ENCODE data around the gene ABAT.

Gene ABAT

DNA sequence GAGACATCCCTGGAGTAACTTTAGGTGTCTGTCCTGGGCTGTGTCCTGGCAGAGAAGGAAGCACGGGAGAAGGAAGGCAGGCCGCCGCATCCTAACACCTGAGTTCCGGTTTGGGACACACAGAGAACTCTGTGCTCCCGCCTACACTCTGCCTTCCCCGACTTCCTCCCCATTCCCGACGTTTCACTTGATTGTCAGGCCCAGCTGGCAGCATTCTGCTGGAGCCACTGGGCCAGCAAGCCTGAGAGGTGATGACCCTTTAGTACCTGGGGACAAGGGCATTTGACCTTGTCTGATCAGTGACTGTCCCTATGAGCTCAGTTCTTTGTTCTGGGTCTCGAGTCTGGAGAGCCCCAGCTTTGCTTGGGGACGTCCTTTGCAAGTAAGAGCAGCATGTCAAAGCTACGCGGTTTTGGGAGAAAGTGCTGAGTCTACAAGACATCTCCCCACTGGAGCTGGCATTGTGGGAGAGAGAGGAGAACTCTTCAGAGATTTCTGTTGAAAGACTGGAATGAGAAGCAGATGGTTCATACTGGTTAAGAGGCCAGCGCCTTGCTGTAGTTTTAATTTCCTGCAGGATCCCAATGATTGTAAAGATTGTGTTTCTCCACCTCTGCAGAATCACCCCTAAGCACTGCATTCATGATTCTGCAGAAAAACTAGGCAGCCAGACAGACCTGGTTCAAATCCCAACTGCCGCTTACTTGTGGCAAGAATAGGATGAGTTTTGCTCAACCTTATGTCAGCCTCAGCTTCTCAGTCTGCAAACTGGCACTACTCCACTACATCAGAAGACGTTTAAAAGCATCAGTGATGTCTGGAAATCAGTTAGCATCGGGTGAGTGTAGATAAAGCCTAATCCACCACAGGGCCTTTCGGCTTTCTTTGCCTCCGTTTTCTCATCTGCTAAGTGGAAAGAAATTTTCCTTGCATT, 20.6 kb downstream of the ABAT start:
- TF ChIP-seq, protein P1, sequence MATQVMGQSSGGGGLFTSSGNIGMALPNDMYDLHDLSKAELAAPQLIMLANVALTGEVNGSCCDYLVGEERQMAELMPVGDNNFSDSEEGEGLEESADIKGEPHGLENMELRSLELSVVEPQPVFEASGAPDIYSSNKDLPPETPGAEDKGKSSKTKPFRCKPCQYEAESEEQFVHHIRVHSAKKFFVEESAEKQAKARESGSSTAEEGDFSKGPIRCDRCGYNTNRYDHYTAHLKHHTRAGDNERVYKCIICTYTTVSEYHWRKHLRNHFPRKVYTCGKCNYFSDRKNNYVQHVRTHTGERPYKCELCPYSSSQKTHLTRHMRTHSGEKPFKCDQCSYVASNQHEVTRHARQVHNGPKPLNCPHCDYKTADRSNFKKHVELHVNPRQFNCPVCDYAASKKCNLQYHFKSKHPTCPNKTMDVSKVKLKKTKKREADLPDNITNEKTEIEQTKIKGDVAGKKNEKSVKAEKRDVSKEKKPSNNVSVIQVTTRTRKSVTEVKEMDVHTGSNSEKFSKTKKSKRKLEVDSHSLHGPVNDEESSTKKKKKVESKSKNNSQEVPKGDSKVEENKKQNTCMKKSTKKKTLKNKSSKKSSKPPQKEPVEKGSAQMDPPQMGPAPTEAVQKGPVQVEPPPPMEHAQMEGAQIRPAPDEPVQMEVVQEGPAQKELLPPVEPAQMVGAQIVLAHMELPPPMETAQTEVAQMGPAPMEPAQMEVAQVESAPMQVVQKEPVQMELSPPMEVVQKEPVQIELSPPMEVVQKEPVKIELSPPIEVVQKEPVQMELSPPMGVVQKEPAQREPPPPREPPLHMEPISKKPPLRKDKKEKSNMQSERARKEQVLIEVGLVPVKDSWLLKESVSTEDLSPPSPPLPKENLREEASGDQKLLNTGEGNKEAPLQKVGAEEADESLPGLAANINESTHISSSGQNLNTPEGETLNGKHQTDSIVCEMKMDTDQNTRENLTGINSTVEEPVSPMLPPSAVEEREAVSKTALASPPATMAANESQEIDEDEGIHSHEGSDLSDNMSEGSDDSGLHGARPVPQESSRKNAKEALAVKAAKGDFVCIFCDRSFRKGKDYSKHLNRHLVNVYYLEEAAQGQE (IDR thresholded peaks at IDR 0.05; ENCODE audit: insufficient read depth in 1 of 2, low read depth in 2 of 2, low read length in 2 of 2): no peak
- no peak for TF ChIP-seq FOXP2 (optimal IDR thresholded peaks at IDR 0.05; ENCODE audit: borderline replicate concordance, extremely low read depth, extremely low read length, insufficient read depth)
- TF ChIP-seq POLR2AphosphoS5 (IDR thresholded peaks at IDR 0.05; ENCODE audit: low read depth, low read length): no peak
- TF ChIP-seq TAF1 (IDR thresholded peaks at IDR 0.05; ENCODE audit: borderline replicate concordance, insufficient read depth, low read length): no peak
- no peak for TF ChIP-seq SIN3A (IDR thresholded peaks at IDR 0.05; ENCODE audit: borderline replicate concordance, insufficient read depth, low read length)

DNA sequence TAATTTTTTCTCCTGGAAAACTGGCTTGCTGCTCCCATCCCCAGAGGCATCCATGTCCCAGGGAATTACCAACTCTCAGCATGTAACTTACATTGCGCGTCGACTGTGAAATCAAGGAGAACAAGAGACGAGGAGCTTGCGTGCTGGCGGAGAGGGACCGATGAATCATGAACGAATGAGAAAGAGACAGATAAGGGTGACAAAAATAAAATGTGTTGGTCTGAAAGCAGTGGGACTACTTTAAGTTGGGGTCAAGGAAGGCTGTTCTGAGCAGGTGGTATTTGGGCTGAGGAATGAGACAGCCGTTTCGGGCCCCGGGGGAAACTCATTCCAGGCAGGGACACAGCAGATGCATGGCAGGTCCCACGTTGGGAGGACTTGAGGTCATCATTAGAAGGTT, 22.5 kb downstream of the ABAT start:
- TF ChIP-seq, protein P1 (IDR thresholded peaks at IDR 0.05; ENCODE audit: insufficient read depth in 1 of 2, low read depth in 2 of 2, low read length in 2 of 2): no peak
- TF ChIP-seq POLR2AphosphoS5 (IDR thresholded peaks at IDR 0.05; ENCODE audit: low read depth, low read length) (no peak), SIN3A (IDR thresholded peaks at IDR 0.05; ENCODE audit: borderline replicate concordance, insufficient read depth, low read length) (no peak), TAF1 (IDR thresholded peaks at IDR 0.05; ENCODE audit: borderline replicate concordance, insufficient read depth, low read length) (no peak), FOXP2 (optimal IDR thresholded peaks at IDR 0.05; ENCODE audit: borderline replicate concordance, extremely low read depth, extremely low read length, insufficient read depth) (no peak)

DNA sequence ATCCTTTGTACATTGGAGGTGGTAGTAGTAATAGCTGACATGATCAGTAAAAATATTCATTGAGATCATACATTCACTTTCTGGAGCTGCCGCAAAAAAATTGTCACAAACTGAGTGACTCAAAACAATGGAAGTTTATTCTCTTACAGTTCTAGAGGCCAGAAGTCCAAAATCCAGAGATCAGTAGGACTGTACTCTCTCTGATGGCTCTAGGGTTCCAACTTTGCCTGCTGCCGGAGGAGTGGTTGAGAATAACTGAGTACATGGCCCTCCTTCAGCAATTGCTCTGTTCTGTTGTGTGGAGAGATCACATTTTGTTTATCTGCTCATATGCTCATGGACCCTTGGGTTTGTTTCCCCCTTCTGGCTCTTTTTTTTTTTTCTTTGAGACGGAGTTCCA, 23.5 kb downstream of the ABAT start:
- TF ChIP-seq, protein P1 (IDR thresholded peaks at IDR 0.05; ENCODE audit: insufficient read depth in 1 of 2, low read depth in 2 of 2, low read length in 2 of 2): no peak
- TF ChIP-seq SIN3A (IDR thresholded peaks at IDR 0.05; ENCODE audit: borderline replicate concordance, insufficient read depth, low read length): no peak
- no peak for TF ChIP-seq FOXP2 (optimal IDR thresholded peaks at IDR 0.05; ENCODE audit: borderline replicate concordance, extremely low read depth, extremely low read length, insufficient read depth)
- TF ChIP-seq POLR2AphosphoS5 (IDR thresholded peaks at IDR 0.05; ENCODE audit: low read depth, low read length): no peak
- no peak for TF ChIP-seq TAF1 (IDR thresholded peaks at IDR 0.05; ENCODE audit: borderline replicate concordance, insufficient read depth, low read length)

DNA sequence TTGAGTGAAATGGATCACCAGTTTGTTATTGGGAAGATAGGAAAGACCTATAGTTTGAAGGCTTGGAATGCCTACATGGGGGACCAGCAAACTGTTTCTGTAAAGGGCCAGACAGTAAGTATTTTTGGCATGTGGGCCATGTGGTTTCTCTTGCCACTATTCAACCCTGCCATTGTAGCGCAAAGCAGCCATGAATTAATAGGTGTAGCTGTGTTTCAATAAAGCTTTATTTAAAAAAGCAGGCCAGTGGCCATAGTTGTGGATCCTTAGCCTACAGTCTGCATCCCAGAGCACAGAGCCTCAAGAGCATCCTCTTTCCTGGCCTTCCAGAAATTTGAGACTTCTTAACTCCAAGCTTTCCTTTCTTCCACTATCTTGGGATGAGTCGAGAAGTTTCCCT, 29.3 kb downstream of the ABAT start:
- no peak for TF ChIP-seq FOXP2 (optimal IDR thresholded peaks at IDR 0.05; ENCODE audit: borderline replicate concordance, extremely low read depth, extremely low read length, insufficient read depth)
- no peak for TF ChIP-seq SIN3A (IDR thresholded peaks at IDR 0.05; ENCODE audit: borderline replicate concordance, insufficient read depth, low read length)
- no peak for TF ChIP-seq TAF1 (IDR thresholded peaks at IDR 0.05; ENCODE audit: borderline replicate concordance, insufficient read depth, low read length)
- TF ChIP-seq POLR2AphosphoS5 (IDR thresholded peaks at IDR 0.05; ENCODE audit: low read depth, low read length): no peak
- TF ChIP-seq, protein P1 (IDR thresholded peaks at IDR 0.05; ENCODE audit: insufficient read depth in 1 of 2, low read depth in 2 of 2, low read length in 2 of 2): no peak

Measured in PFSK-1 (cell line).